Astrocyte of the cerebellum (primary cell): ENCODE measurements around the gene PTCH1.

ENCODE experiments used
- DNase-seq: peaks from one replicate; pipeline ENCODE4 v3.0.0-alpha.2; 2011; ENCODE audit warnings: low read depth
- H3K4me3 ChIP-seq: 2 replicates; pipeline ENCODE4 v1.5.1; 2011; ENCODE audit warnings: mild to moderate bottlenecking, low read depth, low read length, moderate library complexity
- in situ Hi-C: cut with HindIII; loops from 2 replicates; pipeline ENCODE4 v1.10.0; 2017; ENCODE audit warnings: low sequenced_read_pairs
- TF ChIP-seq, protein P1 (sequence below): IDR thresholded peaks from 2 replicates; pipeline ENCODE4 v1.5.1; 2012; ENCODE audit warnings: low read length, low read depth, moderate library complexity, mild to moderate bottlenecking; ENCODE audit errors: missing control alignments

PTCH1 gene

DNA sequence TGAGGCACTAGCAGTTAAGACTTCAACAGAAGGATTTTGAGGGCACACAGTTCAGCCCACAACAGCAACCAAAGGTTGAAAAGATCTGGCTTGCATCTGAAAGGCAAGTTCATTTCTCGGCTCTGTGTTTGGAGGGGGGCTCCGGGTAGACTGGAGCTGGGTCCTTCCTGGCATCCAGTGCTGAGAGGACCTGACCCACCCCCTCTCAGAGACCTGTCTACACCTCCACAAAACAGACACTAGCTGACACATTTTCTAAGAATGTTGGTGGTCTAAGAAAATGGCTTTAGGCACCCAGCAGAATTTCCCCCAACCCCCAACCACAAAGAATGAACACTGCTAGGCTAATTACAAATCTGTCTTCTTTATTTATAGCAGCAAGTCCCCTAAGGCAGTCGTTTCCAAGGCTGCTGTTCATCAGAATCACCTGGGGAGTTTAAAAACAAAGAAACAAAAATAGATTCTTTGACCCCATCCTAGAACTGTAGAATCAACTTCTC, 6.2 kb upstream of the PTCH1 start:
- no peak for DNase-seq
- H3K4me3 ChIP-seq, result no peak overlapping the region
- TF ChIP-seq, protein P1, sequence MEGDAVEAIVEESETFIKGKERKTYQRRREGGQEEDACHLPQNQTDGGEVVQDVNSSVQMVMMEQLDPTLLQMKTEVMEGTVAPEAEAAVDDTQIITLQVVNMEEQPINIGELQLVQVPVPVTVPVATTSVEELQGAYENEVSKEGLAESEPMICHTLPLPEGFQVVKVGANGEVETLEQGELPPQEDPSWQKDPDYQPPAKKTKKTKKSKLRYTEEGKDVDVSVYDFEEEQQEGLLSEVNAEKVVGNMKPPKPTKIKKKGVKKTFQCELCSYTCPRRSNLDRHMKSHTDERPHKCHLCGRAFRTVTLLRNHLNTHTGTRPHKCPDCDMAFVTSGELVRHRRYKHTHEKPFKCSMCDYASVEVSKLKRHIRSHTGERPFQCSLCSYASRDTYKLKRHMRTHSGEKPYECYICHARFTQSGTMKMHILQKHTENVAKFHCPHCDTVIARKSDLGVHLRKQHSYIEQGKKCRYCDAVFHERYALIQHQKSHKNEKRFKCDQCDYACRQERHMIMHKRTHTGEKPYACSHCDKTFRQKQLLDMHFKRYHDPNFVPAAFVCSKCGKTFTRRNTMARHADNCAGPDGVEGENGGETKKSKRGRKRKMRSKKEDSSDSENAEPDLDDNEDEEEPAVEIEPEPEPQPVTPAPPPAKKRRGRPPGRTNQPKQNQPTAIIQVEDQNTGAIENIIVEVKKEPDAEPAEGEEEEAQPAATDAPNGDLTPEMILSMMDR, result no peak
- in situ Hi-C loops, result no loop called here

GRCh38 chr9:95521699-95522098, 4.9 kb upstream of the PTCH1 start:
- H3K4me3 ChIP-seq, result no peak overlapping the region
- in situ Hi-C loops, result no loop called here

GRCh38 chr9:95517559-95518425, 1.0 kb upstream of the PTCH1 start:
- TF ChIP-seq, protein P1, result no peak
- H3K4me3 ChIP-seq, result peak overlapping the region; percentile 52
- in situ Hi-C loops, result no loop called here
- no peak for DNase-seq

More at GRCh38 chr9:95521699-95522098, 4.9 kb upstream of the PTCH1 start:
- no peak for DNase-seq
- TF ChIP-seq, protein P1, result no peak

GRCh38 chr9:95516221-95516733, 494 bp downstream of the PTCH1 start:
- in situ Hi-C loops, result no loop called here
- no peak for DNase-seq
- peak overlapping the region; percentile 52 for H3K4me3 ChIP-seq
- TF ChIP-seq, protein P1, result no peak

GRCh38 chr9:95515272-95516113, 1.3 kb downstream of the PTCH1 start:
- no peak for DNase-seq
- H3K4me3 ChIP-seq, result peak overlapping the region; percentile 43
- TF ChIP-seq, protein P1, result no peak
- in situ Hi-C loops, result no loop called here

GRCh38 chr9:95514342-95514741, 2.4 kb downstream of the PTCH1 start:
- DNase-seq, result no peak
- in situ Hi-C loops, result no loop called here
- H3K4me3 ChIP-seq, result no peak overlapping the region
- TF ChIP-seq, protein P1, result no peak
